Suppressor macrophage treated with lipopolysaccharide for 1 hour (primary cell): Measurements from ENCODE around the gene ARF6.

Experiments
- DNase-seq, 3 donors: peaks; one replicate each; pipeline ENCODE4 v3.0.0-alpha.2; 2020 to 2022

Gene ARF6

GRCh38 chr14:49892636-49893308 is at the start of gene ARF6:
Gene ARF6, plus strand, starts transcription at chr14:49893082. Its CDS starts 655 bp downstream, at chr14:49893737.
- DNase-seq: peak; percentile 99 to 100 (median 100)

- no peak for DNase-seq
Measured at GRCh38 chr14:49849213-49849847, 43.6 kb upstream of the ARF6 start.

- DNase-seq: peak in 1 of 3 donors; percentile 29
Measured at GRCh38 chr14:49851813-49852212, 41.1 kb upstream of the ARF6 start.

- peak; percentile 95 to 96 (median 95) for DNase-seq
Measured at GRCh38 chr14:49852301-49853157, 40.4 kb upstream of the ARF6 start, which contains the start of gene NEMF. Gene NEMF, minus strand, starts transcription at chr14:49852788. Its CDS starts 35 bp downstream, at chr14:49852753.

- DNase-seq: no peak
Measured at GRCh38 chr14:49853158-49853477, 39.8 kb upstream of the ARF6 start.

- peak; percentile 81 to 84 (median 83) for DNase-seq
Measured at GRCh38 chr14:49853572-49854375, 39.1 kb upstream of the ARF6 start.

- peak; percentile 20 to 44 (median 43) for DNase-seq
Measured at GRCh38 chr14:49857427-49858003, 35.4 kb upstream of the ARF6 start.

- peak; percentile 9 to 34 (median 33) for DNase-seq
Measured at GRCh38 chr14:49858383-49858782, 34.5 kb upstream of the ARF6 start.

- DNase-seq: no peak
Measured at GRCh38 chr14:49860988-49861698, 31.7 kb upstream of the ARF6 start.

GRCh38 chr14:49861699-49862088 is 31.2 kb upstream of the ARF6 start:
- peak; percentile 55 to 67 (median 63) for DNase-seq

- peak; percentile 80 to 89 (median 88) for DNase-seq
Measured at GRCh38 chr14:49862089-49862673, 30.7 kb upstream of the ARF6 start.

GRCh38 chr14:49863487-49864281 is 29.2 kb upstream of the ARF6 start:
- DNase-seq: peak in 2 of 3 donors; percentile 19 to 33

- DNase-seq: peak; percentile 80 to 88 (median 87)
Measured at GRCh38 chr14:49865431-49865859, 27.4 kb upstream of the ARF6 start.

- peak; percentile 97 to 99 (median 97) for DNase-seq
Measured at GRCh38 chr14:49867831-49868719, 24.8 kb upstream of the ARF6 start.

GRCh38 chr14:49868720-49869114 is 24.2 kb upstream of the ARF6 start:
- no peak for DNase-seq

- no peak for DNase-seq
Measured at GRCh38 chr14:49870908-49871307, 22.0 kb upstream of the ARF6 start.

- DNase-seq: peak in 1 of 3 donors; percentile 33
Measured at GRCh38 chr14:49873548-49873947, 19.3 kb upstream of the ARF6 start.

- no peak for DNase-seq
Measured at GRCh38 chr14:49875640-49876198, 17.2 kb upstream of the ARF6 start.
